GM12878 (cell line): Measurements from ENCODE around the gene NAV2. TPM values are rescaled to one million over a fixed set of nuclear protein-coding genes. Genes with fewer than 3 reads are reported as not detected.

Source experiments
- ATAC-seq: fragments of 200-7000 bp; cut with Tn5 transposase; 3 replicates; pipeline ENCODE4 v1.9.1; 2020; ENCODE audit warnings: mild to moderate bottlenecking, moderate library complexity
- BruUV-seq: library from RNA; stranded (reverse); fragments of 400-500 nt; replicated peaks from 2 replicates; lab custom pipeline; 2021; lab: Mats Ljungman, UMichigan
- CTCF ChIA-PET: fragments of 300-600 bp; sonication (Branson Sonifier 250); formaldehyde crosslinking; extraction: SDS; loops from one replicate; lab custom pipeline; 2021; ENCODE audit warnings: inconsistent platforms; lab: Yijun Ruan, JAX
- POLR2A ChIA-PET: fragments of 350-600 bp; formaldehyde crosslinking; extraction: SDS; loops from one replicate; lab custom pipeline; 2021; ENCODE audit warnings: inconsistent platforms; lab: Charles Lee
- RAD21 ChIA-PET: fragments of 300-600 bp; sonication (Branson Sonifier 250); formaldehyde crosslinking; loops from one replicate; lab custom pipeline; 2023; ENCODE audit warnings: antibody characterized with exemption; ENCODE audit not compliant: unreplicated experiment; lab: Charles Lee
- SMC1A ChIA-PET: fragments of 300-600 bp; sonication (Branson Sonifier 250); formaldehyde crosslinking; loops from one replicate; lab custom pipeline; 2023; ENCODE audit not compliant: unreplicated experiment, uncharacterized antibody; lab: Charles Lee
- DNase-seq: peaks from one replicate; pipeline ENCODE4 v3.0.0-alpha.2; 2011; ENCODE audit warnings: low read depth, low spot score
- FAIRE-seq: peaks from 3 replicates; lab custom pipeline; 2011; peaks lifted over from hg19 to GRCh38; lab: Jason Lieb, UNC
- H2AFZ ChIP-seq: 2 replicates; pipeline ENCODE4 v1.6.0; 2011; ENCODE audit warnings: low read depth, low read length, control low read depth; ENCODE audit not compliant: control insufficient read depth
- H3K27ac ChIP-seq: 2 replicates; pipeline ENCODE4 v1.5.1; 2011; ENCODE audit warnings: control low read depth; ENCODE audit not compliant: control insufficient read depth, insufficient read depth
- H3K27me3 ChIP-seq, 2 experiments: replicated peaks in 1 of 2; 2 replicates each; pipeline versions ENCODE4 v1.6.0 to v1.6.1; 2011; ENCODE audit warnings: low read length in 1 of 2; ENCODE audit not compliant: control insufficient read depth in 2 of 2, insufficient read depth in 2 of 2
- H3K36me3 ChIP-seq, 2 experiments: 2 replicates each; pipeline ENCODE4 v1.5.1; 2011; ENCODE audit warnings: low read length in 1 of 2; ENCODE audit not compliant: control insufficient read depth in 2 of 2, insufficient read depth in 2 of 2
- H3K4me1 ChIP-seq: 2 replicates; pipeline ENCODE4 v1.6.1; 2011; ENCODE audit warnings: mild to moderate bottlenecking, low read length, moderate library complexity, mixed read lengths; ENCODE audit not compliant: control insufficient read depth, insufficient read depth
- H3K4me2 ChIP-seq: 2 replicates; pipeline ENCODE4 v1.6.0; 2011; ENCODE audit warnings: control low read depth; ENCODE audit not compliant: control insufficient read depth, insufficient read depth
- H3K4me3 ChIP-seq: fragments of 200-600 bp; sonication (generic); 2 replicates; pipeline ENCODE4 v1.5.1; 2016
- H3K79me2 ChIP-seq: 2 replicates; pipeline ENCODE4 v1.6.0; 2011; ENCODE audit warnings: low read length; ENCODE audit not compliant: control insufficient read depth, insufficient read depth
- H3K9ac ChIP-seq: 2 replicates; pipeline ENCODE4 v1.8.0; 2011; ENCODE audit warnings: low read length, control low read depth, mixed read lengths; ENCODE audit not compliant: control insufficient read depth, insufficient read depth
- H3K9me3 ChIP-seq: replicated peaks from 3 replicates; pipeline ENCODE4 v1.5.1; 2011; ENCODE audit warnings: mild to moderate bottlenecking, low read length; ENCODE audit not compliant: control insufficient read depth, insufficient read depth
- H4K20me1 ChIP-seq: 2 replicates; pipeline ENCODE4 v1.6.0; 2011; ENCODE audit not compliant: control insufficient read depth, insufficient read depth
- BACH1 ChIP-seq: fragments of 450-650 bp; IDR thresholded peaks from 2 replicates; pipeline ENCODE4 v1.6.1; 2017; ENCODE audit warnings: mild to moderate bottlenecking, borderline replicate concordance
- BCL11A ChIP-seq: IDR thresholded peaks from 2 replicates; pipeline ENCODE4 v1.6.1; 2011; ENCODE audit warnings: low read depth, low read length
- E2F8 ChIP-seq: fragments of 450-650 bp; IDR thresholded peaks from 2 replicates; pipeline ENCODE4 v1.6.1; 2018; ENCODE audit warnings: mild to moderate bottlenecking, low read depth, moderate library complexity; ENCODE audit not compliant: partially characterized antibody
- EGR1 ChIP-seq, 2 experiments: IDR thresholded peaks; 1 replicate in 1 of 2; 2 replicates in 1 of 2; pipeline ENCODE4 v1.6.1; 2011 to 2012; ENCODE audit warnings: low read depth in 2 of 2, low read length in 2 of 2, borderline replicate concordance in 1 of 2, mild to moderate bottlenecking in 1 of 2, moderate library complexity in 1 of 2
- FOXM1 ChIP-seq: IDR thresholded peaks from 2 replicates; pipeline ENCODE4 v1.6.1; 2012; ENCODE audit warnings: low read depth, mild to moderate bottlenecking, inconsistent platforms, low read length, moderate library complexity
- IKZF2 ChIP-seq, 2 experiments: fragments of 450-650 bp; IDR thresholded peaks; 2 replicates each; pipeline ENCODE4 v1.6.1; 2017; ENCODE audit warnings: mild to moderate bottlenecking in 2 of 2, moderate library complexity in 2 of 2
- IRF3 ChIP-seq: fragments of 450-650 bp; IDR thresholded peaks from 2 replicates; pipeline ENCODE4 v1.6.1; 2014; ENCODE audit warnings: mild to moderate bottlenecking
- JUNB ChIP-seq: IDR thresholded peaks from 2 replicates; pipeline ENCODE4 v1.6.1; 2016; ENCODE audit warnings: antibody characterized with exemption, mild to moderate bottlenecking
- NFYA ChIP-seq: IDR thresholded peaks from 2 replicates; pipeline ENCODE4 v1.6.1; 2011; ENCODE audit warnings: low read depth, mild to moderate bottlenecking, low read length, improper control_type of control experiment, borderline replicate concordance
- PAX5 ChIP-seq: IDR thresholded peaks from 2 replicates; pipeline ENCODE4 v1.6.1; 2011; ENCODE audit warnings: low read depth, low read length, borderline replicate concordance
- RUNX3 ChIP-seq: IDR thresholded peaks from 2 replicates; pipeline ENCODE4 v1.6.1; 2012; ENCODE audit warnings: low read length, inconsistent platforms
- SKIL ChIP-seq: fragments of 450-650 bp; IDR thresholded peaks from 2 replicates; pipeline ENCODE4 v1.6.1; 2017; ENCODE audit warnings: mild to moderate bottlenecking, low read depth, inconsistent platforms; ENCODE audit not compliant: poor library complexity, severe bottlenecking
- ZBTB4 ChIP-seq: fragments of 450-650 bp; formaldehyde crosslinking; IDR thresholded peaks from 2 replicates; pipeline ENCODE4 v1.4.0; 2022; ENCODE audit warnings: mild to moderate bottlenecking, moderate library complexity
- ZZZ3 ChIP-seq: IDR thresholded peaks from 2 replicates; pipeline ENCODE4 v1.6.1; 2011; ENCODE audit warnings: low read depth; ENCODE audit not compliant: control insufficient read depth, insufficient read length
- WGBS: methylation state at CpG from one replicate; pipeline ENCODE4 v1.1.6; 2016; ENCODE audit warnings: low lambda C conversion rate; ENCODE audit not compliant: insufficient replicate concordance, insufficient coverage; ENCODE audit errors: missing lambda C conversion rate; 5-methylcytosine and 5-hydroxymethylcytosine counted together
- in situ Hi-C: fragments of 300-500 bp; cut with MboI; formaldehyde crosslinking; loops from 9 replicates; pipeline ENCODE4 v1.14.3; 2018; ENCODE audit warnings: mixed read lengths
- intact Hi-C: fragments of 100-400 bp; cut with micrococcal nuclease; formaldehyde crosslinking; loops from one replicate; pipeline ENCODE4 v1.14.2; 2022; ENCODE audit not compliant: unreplicated experiment
- polyA plus RNA-seq, 11 experiments: library from polyadenylated mRNA; depleted of rRNA in 4 of 11; unstranded in 6 of 11; stranded (reverse) in 5 of 11; fragments of >200 nt; fragmentation: Nextera tagmentation in 4 of 11; fragmentation: Illumina TruSeq in 1 of 11; extraction: Ambion mirVana in 4 of 11; extraction: Trizol in 1 of 11; gene quantifications; 1 replicate in 1 of 11; 2 replicates in 10 of 11; pipeline versions ENCODE4 v1.2.1 to v1.2.3, GENCODE V29; 2011 to 2016; ENCODE audit warnings: inconsistent platforms in 2 of 11, missing spikeins in 2 of 11, low read depth in 1 of 11
- total RNA-seq, 4 experiments: library from RNA; depleted of rRNA in 3 of 4; stranded (reverse); fragments of >200 nt in 3 of 4; fragmentation: Illumina TruSeq in 1 of 4; extraction: Trizol in 1 of 4; gene quantifications; 2 replicates each; pipeline versions ENCODE4 v1.2.1 to v1.2.3, GENCODE V29; 2013 to 2021

NAV2 gene
- total and polyA plus RNA-seq, 10 of the 15 experiments (the other 5 are each of a cell fraction or from before 2014, with no cell fraction given), result 0.35 to 6.1 (median 1.1) TPM

- H2AFZ ChIP-seq, result no peak overlapping the region
- H4K20me1 ChIP-seq, result no peaks in the 10 kb centered on the region
- H3K79me2 ChIP-seq, result no peaks in the 10 kb centered on the region
- ChIA-PET RAD21 (no interaction called here), SMC1A (interaction anchor here (1.1 kb wide), 1 partner anchor 8 kb away, joined by 3 read pairs; no protein-coding TSS in a partner anchor), POLR2A (interaction anchor here (0.6 kb wide), 1 partner anchor 159 kb away, joined by 4 read pairs; no protein-coding TSS in a partner anchor), CTCF (no interaction called here)
- DNase-seq (no peak), ATAC-seq (peak; percentile 67), FAIRE-seq (no peak)
- 60% methylated on average over 3 of the region's 3 CpGs for WGBS
- no peak overlapping the region for H3K4me3 ChIP-seq
- in situ Hi-C loops (no loop called here), intact Hi-C loops (no loop called here)
- no peaks in the 10 kb centered on the region for H3K9me3 ChIP-seq
- no peaks in the 10 kb centered on the region for H3K4me1 ChIP-seq
- no peak overlapping the region for H3K4me2 ChIP-seq
- H3K27me3 ChIP-seq, result no peaks in the 10 kb centered on the region
- no TSS peak for BruUV-seq
- no peak overlapping the region for H3K9ac ChIP-seq
- no peaks in the 10 kb centered on the region for H3K36me3 ChIP-seq
- H3K27ac ChIP-seq, result no peak overlapping the region
- no peak for TF ChIP-seq IKZF2 (IDR thresholded peaks at IDR 0.05)
- peak; percentile 54; the same call in 1 of the 2 replicates for TF ChIP-seq FOXM1
- TF ChIP-seq EGR1 (IDR thresholded peaks at IDR 0.05; ENCODE audit: borderline replicate concordance in 1 of 2, low read depth in 2 of 2, low read length in 2 of 2), result no peak
- TF ChIP-seq BCL11A, result 0 out of 2 replicates have a peak, but pooled peaks have one; percentile 31
- TF ChIP-seq ZBTB4 (CRISPR knock-in tag), result no peak
- peak; percentile 53; the same call in 1 of the 2 replicates for TF ChIP-seq RUNX3
- TF ChIP-seq JUNB, result peak; percentile 84
- TF ChIP-seq E2F8, result no peak
- TF ChIP-seq NFYA, result no peak
- no peak for TF ChIP-seq ZZZ3
- TF ChIP-seq SKIL, result no peak
- no peak for TF ChIP-seq PAX5
- TF ChIP-seq BACH1, result no peak
- TF ChIP-seq IRF3, result no peak
These were observed 324.9 kb downstream of the NAV2 start for GRCh38 chr11:20037396-20038153.
